Hematopoietic multipotent progenitor cell treated with erythropoietin and hydrocortisone succinate and interleukin-3 and kit ligand, for 17 days (in vitro differentiated cells): ENCODE results near the gene ZNF598.
A peak's percentile ranks its signal among the peaks of the same experiment; 100 is the strongest.

Source experiments
- DNase-seq: peaks from one replicate; pipeline ENCODE4 v3.0.0-alpha.2; 2015; ENCODE audit warnings: low spot score

The ZNF598 gene

GRCh38 chr16:2009791-2010510, at the start of gene ZNF598:
Gene ZNF598 (minus strand): TSS chr16:2009821.
- DNase-seq = peak; percentile 91

GRCh38 chr16:2058872-2059271, 49.3 kb upstream of the ZNF598 start:
- DNase-seq = no peak

- no peak for DNase-seq
Observed at GRCh38 chr16:2058420-2058819, 48.8 kb upstream of the ZNF598 start.

- DNase-seq = no peak
Observed at GRCh38 chr16:2057438-2057837, 47.8 kb upstream of the ZNF598 start.

- no peak for DNase-seq
Observed at GRCh38 chr16:2056681-2057407, 47.2 kb upstream of the ZNF598 start.

GRCh38 chr16:2056077-2056476, 46.5 kb upstream of the ZNF598 start:
- DNase-seq = no peak

- no peak for DNase-seq
Observed at GRCh38 chr16:2054543-2055245, 45.1 kb upstream of the ZNF598 start.

GRCh38 chr16:2053897-2054296, 44.3 kb upstream of the ZNF598 start:
- DNase-seq = no peak

GRCh38 chr16:2053211-2053610, 43.6 kb upstream of the ZNF598 start:
- no peak for DNase-seq

- DNase-seq = no peak
Observed at GRCh38 chr16:2048116-2048543, 38.5 kb upstream of the ZNF598 start.

- peak; percentile 95 for DNase-seq
Observed at GRCh38 chr16:2047330-2048115, 37.9 kb upstream of the ZNF598 start, which contains the start of the genes NTHL1 and TSC2. Gene NTHL1 (minus strand): TSS chr16:2047834. CDS start chr16:2047823, 11 bp downstream. Gene TSC2 (plus strand): TSS chr16:2047985. CDS start chr16:2048616, 631 bp downstream.

- DNase-seq = no peak
Observed at GRCh38 chr16:2046893-2047329, 37.3 kb upstream of the ZNF598 start.

GRCh38 chr16:2045965-2046892, 36.6 kb upstream of the ZNF598 start:
- no peak for DNase-seq

- no peak for DNase-seq
Observed at GRCh38 chr16:2044541-2044940, 34.9 kb upstream of the ZNF598 start.

GRCh38 chr16:2043667-2044451, 34.2 kb upstream of the ZNF598 start:
- no peak for DNase-seq

GRCh38 chr16:2042986-2043666, 33.5 kb upstream of the ZNF598 start:
- DNase-seq = no peak

- no peak for DNase-seq
Observed at GRCh38 chr16:2042171-2042985, 32.8 kb upstream of the ZNF598 start.

- no peak for DNase-seq
Observed at GRCh38 chr16:2040787-2041522, 31.3 kb upstream of the ZNF598 start.
